ENCODE results near the gene DPF1. TPM values are rescaled to one million over a fixed set of nuclear protein-coding genes. Genes with fewer than 3 reads are reported as not detected.

DPF1 gene
- total RNA-seq, 4 donors from 2014 or later = not detected

- 71 to 84% methylated on average over 4 to 5 of the region's 5 CpGs for WGBS, 2 donors
- TF ChIP-seq CTCF (IDR thresholded peaks at IDR 0.05) (no peak), POLR2A (IDR thresholded peaks at IDR 0.05) (no peak)
- intact Hi-C loops (cut with DNase I; ENCODE audit: low total_unique reads) = no loop called here
- no peak overlapping the region for H3K4me3 ChIP-seq (ENCODE audit: low read depth, poor library complexity, severe bottlenecking)
- no peak for DNase-seq (ENCODE audit: low spot score in 2 of 2)
Observed at GRCh38 chr19:38247126-38247525, 23.1 kb upstream of the DPF1 start.

GRCh38 chr19:38245826-38246498, 21.9 kb upstream of the DPF1 start:
- 46 to 65% methylated on average over 14 of the region's 14 CpGs for WGBS, 2 donors
- H3K4me3 ChIP-seq (ENCODE audit: low read depth, poor library complexity, severe bottlenecking) = no peak overlapping the region
- intact Hi-C loops (cut with DNase I; ENCODE audit: low total_unique reads) = no loop called here
- no peak for DNase-seq (ENCODE audit: low spot score in 2 of 2)
- TF ChIP-seq POLR2A (IDR thresholded peaks at IDR 0.05) = no peak
- TF ChIP-seq CTCF (IDR thresholded peaks at IDR 0.05) = no peak

GRCh38 chr19:38243279-38243673, 19.3 kb upstream of the DPF1 start:
- H3K4me3 ChIP-seq (ENCODE audit: low read depth, poor library complexity, severe bottlenecking) = no peak overlapping the region
- intact Hi-C loops (cut with DNase I; ENCODE audit: low total_unique reads) = loop anchor here (5.0 kb wide), 1 partner anchor 89 kb away; no protein-coding TSS in a partner anchor
- no peak for DNase-seq (ENCODE audit: low spot score in 2 of 2)
- TF ChIP-seq POLR2A (IDR thresholded peaks at IDR 0.05) (no peak), CTCF (IDR thresholded peaks at IDR 0.05) (no peak)
- 68 to 74% methylated on average over 15 of the region's 15 CpGs for WGBS, 2 donors

- no peak overlapping the region for H3K4me3 ChIP-seq (ENCODE audit: low read depth, poor library complexity, severe bottlenecking)
- WGBS, 2 donors = 66 to 72% methylated on average over 8 of the region's 8 CpGs
- TF ChIP-seq CTCF (IDR thresholded peaks at IDR 0.05) = no peak
- TF ChIP-seq POLR2A (IDR thresholded peaks at IDR 0.05) = no peak
- DNase-seq (ENCODE audit: low spot score in 2 of 2) = no peak
- intact Hi-C loops (cut with DNase I; ENCODE audit: low total_unique reads) = loop anchor here (5.0 kb wide), 1 partner anchor 92 kb away; no protein-coding TSS in a partner anchor
Observed at GRCh38 chr19:38239816-38240215, 15.8 kb upstream of the DPF1 start.

GRCh38 chr19:38234615-38235014, 10.6 kb upstream of the DPF1 start:
- H3K4me3 ChIP-seq (ENCODE audit: low read depth, poor library complexity, severe bottlenecking) = no peak overlapping the region
- no peak for TF ChIP-seq POLR2A (IDR thresholded peaks at IDR 0.05)
- no peak for TF ChIP-seq CTCF (IDR thresholded peaks at IDR 0.05)
- no peak for DNase-seq (ENCODE audit: low spot score in 2 of 2)
- WGBS, 2 donors = 89 to 90% methylated on average over 4 of the region's 4 CpGs
- intact Hi-C loops (cut with DNase I; ENCODE audit: low total_unique reads) = no loop called here

Data from lower leg skin (tissue), 4 donors.